GM19099 (cell line): ENCODE data around the gene LRRC31.
A peak's percentile ranks its signal among the peaks of the same experiment; 100 is the strongest.

Experiments
- POLR2A ChIP-seq: IDR thresholded peaks from 3 replicates; pipeline ENCODE4 v1.6.1; 2011; ENCODE audit warnings: low read depth; ENCODE audit not compliant: insufficient read length; ENCODE audit errors: extremely low read depth

LRRC31 gene

GRCh38 chr3:169841171-169841570 is 28.6 kb downstream of the LRRC31 start:
- TF ChIP-seq POLR2A = no peak

- TF ChIP-seq POLR2A = no peak
Measured at GRCh38 chr3:169838511-169839030, 31.2 kb downstream of the LRRC31 start.

- TF ChIP-seq POLR2A = no peak
Measured at GRCh38 chr3:169836942-169837275, 32.8 kb downstream of the LRRC31 start.

- no peak for TF ChIP-seq POLR2A
Measured at GRCh38 chr3:169836078-169836941, 33.4 kb downstream of the LRRC31 start.

- TF ChIP-seq POLR2A = no peak
Measured at GRCh38 chr3:169835533-169835932, 34.2 kb downstream of the LRRC31 start.

- no peak for TF ChIP-seq POLR2A
Measured at GRCh38 chr3:169827712-169828111, 42.0 kb downstream of the LRRC31 start.

- TF ChIP-seq POLR2A = no peak
Measured at GRCh38 chr3:169825316-169825715, 44.4 kb downstream of the LRRC31 start.

- TF ChIP-seq POLR2A = no peak
Measured at GRCh38 chr3:169822983-169823382, 46.8 kb downstream of the LRRC31 start.

- no peak for TF ChIP-seq POLR2A
Measured at GRCh38 chr3:169822540-169822939, 47.2 kb downstream of the LRRC31 start.

- no peak for TF ChIP-seq POLR2A
Measured at GRCh38 chr3:169822091-169822490, 47.6 kb downstream of the LRRC31 start.

GRCh38 chr3:169818316-169818715 is 51.4 kb downstream of the LRRC31 start:
- no peak for TF ChIP-seq POLR2A

- TF ChIP-seq POLR2A = no peak
Measured at GRCh38 chr3:169815590-169816150, 54.1 kb downstream of the LRRC31 start.

- TF ChIP-seq POLR2A = peak; percentile 47
Measured at GRCh38 chr3:169813757-169814517, 55.8 kb downstream of the LRRC31 start.

GRCh38 chr3:169813278-169813677 is 56.5 kb downstream of the LRRC31 start:
- TF ChIP-seq POLR2A = no peak

GRCh38 chr3:169812332-169813235 is 57.2 kb downstream of the LRRC31 start, which contains the start of the genes LRRC34 and LRRIQ4:
TSS of gene LRRC34 (minus strand) at chr3:169812904. CDS start at chr3:169812548, 356 bp downstream.
TSS of gene LRRIQ4 (plus strand) at chr3:169812870. CDS start at chr3:169821922, 9,052 bp downstream.
- peak; percentile 33 for TF ChIP-seq POLR2A
